OCI-M2 (cell line): Measurements from ENCODE around the gene SCAPER.

Source experiments
- DNase-seq: peaks from one replicate; lab custom pipeline; 2025; ENCODE audit not compliant: unreplicated experiment; lab: John Stamatoyannopoulos, UW

SCAPER gene, protein sequence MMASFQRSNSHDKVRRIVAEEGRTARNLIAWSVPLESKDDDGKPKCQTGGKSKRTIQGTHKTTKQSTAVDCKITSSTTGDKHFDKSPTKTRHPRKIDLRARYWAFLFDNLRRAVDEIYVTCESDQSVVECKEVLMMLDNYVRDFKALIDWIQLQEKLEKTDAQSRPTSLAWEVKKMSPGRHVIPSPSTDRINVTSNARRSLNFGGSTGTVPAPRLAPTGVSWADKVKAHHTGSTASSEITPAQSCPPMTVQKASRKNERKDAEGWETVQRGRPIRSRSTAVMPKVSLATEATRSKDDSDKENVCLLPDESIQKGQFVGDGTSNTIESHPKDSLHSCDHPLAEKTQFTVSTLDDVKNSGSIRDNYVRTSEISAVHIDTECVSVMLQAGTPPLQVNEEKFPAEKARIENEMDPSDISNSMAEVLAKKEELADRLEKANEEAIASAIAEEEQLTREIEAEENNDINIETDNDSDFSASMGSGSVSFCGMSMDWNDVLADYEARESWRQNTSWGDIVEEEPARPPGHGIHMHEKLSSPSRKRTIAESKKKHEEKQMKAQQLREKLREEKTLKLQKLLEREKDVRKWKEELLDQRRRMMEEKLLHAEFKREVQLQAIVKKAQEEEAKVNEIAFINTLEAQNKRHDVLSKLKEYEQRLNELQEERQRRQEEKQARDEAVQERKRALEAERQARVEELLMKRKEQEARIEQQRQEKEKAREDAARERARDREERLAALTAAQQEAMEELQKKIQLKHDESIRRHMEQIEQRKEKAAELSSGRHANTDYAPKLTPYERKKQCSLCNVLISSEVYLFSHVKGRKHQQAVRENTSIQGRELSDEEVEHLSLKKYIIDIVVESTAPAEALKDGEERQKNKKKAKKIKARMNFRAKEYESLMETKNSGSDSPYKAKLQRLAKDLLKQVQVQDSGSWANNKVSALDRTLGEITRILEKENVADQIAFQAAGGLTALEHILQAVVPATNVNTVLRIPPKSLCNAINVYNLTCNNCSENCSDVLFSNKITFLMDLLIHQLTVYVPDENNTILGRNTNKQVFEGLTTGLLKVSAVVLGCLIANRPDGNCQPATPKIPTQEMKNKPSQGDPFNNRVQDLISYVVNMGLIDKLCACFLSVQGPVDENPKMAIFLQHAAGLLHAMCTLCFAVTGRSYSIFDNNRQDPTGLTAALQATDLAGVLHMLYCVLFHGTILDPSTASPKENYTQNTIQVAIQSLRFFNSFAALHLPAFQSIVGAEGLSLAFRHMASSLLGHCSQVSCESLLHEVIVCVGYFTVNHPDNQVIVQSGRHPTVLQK (N-terminal part only)

GRCh38 chr15:76905013-76905839, at the start of gene SCAPER:
SCAPER (minus strand) TSS chr15:76905340; CDS start chr15:76883817, 21,523 bp downstream.
- DNase-seq, result no peak

GRCh38 chr15:76954744-76955143, 49.6 kb upstream of the SCAPER start:
- no peak for DNase-seq

DNA sequence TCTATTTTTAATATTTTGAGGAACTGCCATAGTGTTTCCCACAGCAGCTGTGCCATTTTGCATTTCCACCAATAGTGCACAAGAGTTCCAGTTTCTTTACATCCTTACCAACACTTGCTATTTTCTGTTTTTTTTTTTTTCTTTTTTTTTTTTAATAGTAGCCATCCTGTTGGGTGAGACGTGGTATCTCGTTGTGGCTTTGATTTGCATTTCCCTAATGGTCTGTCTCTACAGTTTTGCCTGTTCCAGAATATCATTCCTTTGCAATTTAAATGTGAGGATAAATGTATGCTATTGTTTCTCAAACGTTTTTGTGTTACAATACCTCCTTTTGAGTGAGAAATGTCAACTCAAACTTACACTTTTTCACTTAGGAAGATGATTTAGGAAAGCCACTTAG, 48.8 kb upstream of the SCAPER start:
- DNase-seq, result no peak

DNA sequence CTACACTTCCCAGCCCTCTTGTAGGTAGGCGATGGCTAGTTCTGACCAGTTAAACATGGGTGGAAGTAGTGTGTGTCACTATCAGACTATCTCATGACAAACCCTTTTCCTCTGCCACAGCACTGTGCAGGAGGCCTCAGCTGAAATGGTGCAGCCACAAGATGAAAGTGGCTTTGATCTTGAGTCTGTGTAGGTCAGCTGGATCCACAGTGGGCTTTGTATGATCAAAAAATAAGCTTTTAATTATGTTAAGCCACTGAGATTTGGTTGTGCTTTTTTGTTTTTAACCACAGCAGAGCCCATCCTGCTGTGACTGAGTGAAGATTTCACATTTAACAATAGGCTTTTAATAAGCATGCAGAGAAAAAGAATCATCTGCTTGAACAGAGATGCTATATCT, 46.1 kb upstream of the SCAPER start:
- DNase-seq, result no peak

- DNase-seq, result no peak
Measured at GRCh38 chr15:76947454-76947853, 42.3 kb upstream of the SCAPER start.

GRCh38 chr15:76945494-76946093, 40.5 kb upstream of the SCAPER start:
- no peak for DNase-seq

GRCh38 chr15:76942331-76942730, 37.2 kb upstream of the SCAPER start:
- DNase-seq, result no peak

- DNase-seq, result no peak
Measured at GRCh38 chr15:76941636-76942035, 36.5 kb upstream of the SCAPER start.

- no peak for DNase-seq
Measured at GRCh38 chr15:76939715-76940114, 34.6 kb upstream of the SCAPER start.

DNA sequence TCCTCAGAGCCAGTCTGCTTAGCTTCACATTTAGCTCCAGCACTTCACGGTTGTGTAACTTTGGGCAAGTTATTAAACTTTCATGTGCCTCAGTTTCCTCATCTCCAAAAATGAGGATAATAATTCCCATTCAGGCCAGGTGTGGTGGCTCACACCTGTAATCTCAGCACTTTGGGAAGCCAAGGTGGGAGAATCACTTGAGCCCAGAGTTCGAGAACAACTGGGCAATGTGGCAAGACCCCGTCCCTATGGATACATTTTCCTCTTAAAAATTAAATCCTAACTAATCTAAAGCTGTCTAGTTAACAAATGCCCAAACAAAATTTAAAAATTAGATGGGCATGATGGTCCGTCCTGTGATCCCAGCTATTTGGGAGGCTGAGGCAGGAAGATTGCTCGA, 33.6 kb upstream of the SCAPER start:
- DNase-seq, result no peak

GRCh38 chr15:76936671-76937070, 31.5 kb upstream of the SCAPER start:
- no peak for DNase-seq

DNA sequence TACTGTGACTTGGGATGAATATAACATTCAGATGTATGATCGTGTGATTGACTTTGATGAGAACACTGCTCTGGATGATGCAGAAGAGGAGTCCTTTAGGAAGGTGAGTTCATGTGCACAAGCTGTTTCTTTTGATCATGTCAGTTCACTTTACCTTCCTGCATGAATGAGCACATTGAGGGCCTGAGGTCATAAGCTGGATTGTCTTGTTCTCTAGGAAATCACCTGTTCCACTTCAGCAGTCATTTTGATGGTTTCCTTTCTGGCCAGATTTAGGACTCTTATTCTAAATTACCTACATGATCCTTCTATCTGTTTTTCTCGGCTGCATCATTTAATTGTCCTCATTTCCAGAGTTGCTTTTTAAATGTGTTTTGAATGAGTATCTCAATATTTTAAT, 30.5 kb upstream of the SCAPER start:
- no peak for DNase-seq

- no peak for DNase-seq
Measured at GRCh38 chr15:76932135-76932966, 27.2 kb upstream of the SCAPER start.

GRCh38 chr15:76931397-76932134, 26.4 kb upstream of the SCAPER start, which contains the start of gene RCN2:
RCN2 (plus strand) TSS chr15:76931749; CDS start chr15:76931842, 93 bp downstream.
- peak; percentile 37 for DNase-seq

GRCh38 chr15:76930831-76931396, 25.8 kb upstream of the SCAPER start:
- no peak for DNase-seq

GRCh38 chr15:76929011-76929760, 24.0 kb upstream of the SCAPER start:
- no peak for DNase-seq

GRCh38 chr15:76928201-76928600, 23.1 kb upstream of the SCAPER start:
- no peak for DNase-seq
